ENCODE results near the gene SLC35E2B. TPM values are rescaled to one million over a fixed set of nuclear protein-coding genes. Genes with fewer than 3 reads are reported as not detected.

The SLC35E2B gene
- polyA plus RNA-seq, 4 donors: 68.3 to 81.6 (median 70.9) TPM

- DNase-seq (ENCODE audit: low read depth in 4 of 4, low spot score in 3 of 4): peak; percentile 89 to 92 (median 92)
Measured at GRCh38 chr1:1615256-1616044, 77.1 kb downstream of the SLC35E2B start, which contains the start of gene MIB2. Gene MIB2, plus strand, starts transcription at chr1:1615500. Its CDS starts 7,953 bp downstream, at chr1:1623453.

GRCh38 chr1:1614954-1615255 is 77.7 kb downstream of the SLC35E2B start:
- no peak for DNase-seq (ENCODE audit: low read depth in 4 of 4, low spot score in 3 of 4)

- DNase-seq (ENCODE audit: low read depth in 4 of 4, low spot score in 3 of 4): no peak
Measured at GRCh38 chr1:1614204-1614953, 78.2 kb downstream of the SLC35E2B start.

GRCh38 chr1:1613509-1614082 is 79.0 kb downstream of the SLC35E2B start:
- no peak for DNase-seq (ENCODE audit: low read depth in 4 of 4, low spot score in 3 of 4)

GRCh38 chr1:1612104-1612400 is 80.5 kb downstream of the SLC35E2B start:
- no peak for DNase-seq (ENCODE audit: low read depth in 4 of 4, low spot score in 3 of 4)

- DNase-seq (ENCODE audit: low read depth in 4 of 4, low spot score in 3 of 4): no peak
Measured at GRCh38 chr1:1610796-1611195, 81.8 kb downstream of the SLC35E2B start.

- DNase-seq (ENCODE audit: low read depth in 4 of 4, low spot score in 3 of 4): no peak
Measured at GRCh38 chr1:1609822-1610485, 82.6 kb downstream of the SLC35E2B start.

Other genes starting within 250 kb of the SLC35E2B start
- gene ATAD3C, start 243.1 kb downstream of the SLC35E2B start, polyA plus RNA-seq (ENCODE audit: insufficient read length in 4 of 4): 1 to 10 TPM; 1.4 to 3.1 (median 3.1) TPM
- gene ATAD3B, start 221.0 kb downstream of the SLC35E2B start, polyA plus RNA-seq (ENCODE audit: insufficient read length in 4 of 4): 10 to 100 TPM in 2 of 4 donors, 1 to 10 TPM in 2; 9.1 to 15.9 (median 12.4) TPM
- 10 to 100 TPM; 20.2 to 25.6 (median 21.4) TPM for gene ATAD3A, start 180.6 kb downstream of the SLC35E2B start, polyA plus RNA-seq (ENCODE audit: insufficient read length in 4 of 4)
- gene TMEM240, start 152.2 kb downstream of the SLC35E2B start, polyA plus RNA-seq (ENCODE audit: insufficient read length in 4 of 4): 1 to 10 TPM; 4.4 to 9.2 (median 4.9) TPM
- 10 to 100 TPM; 86.8 to 95.0 (median 91.0) TPM for gene SSU72, start 117.9 kb downstream of the SLC35E2B start, polyA plus RNA-seq (ENCODE audit: insufficient read length in 4 of 4)
- 1 to 10 TPM; 1.5 to 4.5 (median 2.6) TPM for gene FNDC10, start 92.7 kb downstream of the SLC35E2B start, polyA plus RNA-seq (ENCODE audit: insufficient read length in 4 of 4)
- 10 to 100 TPM; 32.2 to 63.4 (median 38.2) TPM for gene MIB2, start 77.3 kb downstream of the SLC35E2B start, polyA plus RNA-seq (ENCODE audit: insufficient read length in 4 of 4)
- 10 to 100 TPM; 16.9 to 38.6 (median 21.7) TPM for gene MMP23B, start 60.6 kb downstream of the SLC35E2B start, polyA plus RNA-seq (ENCODE audit: insufficient read length in 4 of 4)
- 10 to 100 TPM; 38.0 to 42.2 (median 40.9) TPM for gene CDK11B, start 33.8 kb downstream of the SLC35E2B start, polyA plus RNA-seq (ENCODE audit: insufficient read length in 4 of 4)
- gene CDK11A, start 31.6 kb upstream of the SLC35E2B start, polyA plus RNA-seq (ENCODE audit: insufficient read length in 4 of 4): 10 to 100 TPM; 22.7 to 34.9 (median 28.6) TPM
- 10 to 100 TPM; 43.4 to 52.3 (median 46.7) TPM for gene NADK, start 85.7 kb upstream of the SLC35E2B start, polyA plus RNA-seq (ENCODE audit: insufficient read length in 4 of 4)
- gene GNB1, start 198.3 kb upstream of the SLC35E2B start, polyA plus RNA-seq (ENCODE audit: insufficient read length in 4 of 4): 100 to 1,000 TPM; 287 to 307 (median 292) TPM
- 1 to 10 TPM in 1 of 4 donors, under 1 TPM in 3; 0.22 to 1.1 (median 0.56) TPM for gene CALML6, start 222.5 kb upstream of the SLC35E2B start, polyA plus RNA-seq (ENCODE audit: insufficient read length in 4 of 4)
- 1 to 10 TPM; 1.1 to 2.0 (median 1.7) TPM for gene TMEM52, start 226.5 kb upstream of the SLC35E2B start, polyA plus RNA-seq (ENCODE audit: insufficient read length in 4 of 4)